DMS114 treated with DMSO at 0.1 percent for 48 hours (cell line): ENCODE results near the gene PLAAT2.
"Not testable (repeated sequence)": the region's sequence is repeated elsewhere in the genome, so short reads cannot be mapped to it uniquely, and the experiment has no call there.

ENCODE experiments used
- DNase-seq: peaks from one replicate; lab custom pipeline; 2025; ENCODE audit not compliant: unreplicated experiment; lab: John Stamatoyannopoulos, UW

PLAAT2 gene

DNA sequence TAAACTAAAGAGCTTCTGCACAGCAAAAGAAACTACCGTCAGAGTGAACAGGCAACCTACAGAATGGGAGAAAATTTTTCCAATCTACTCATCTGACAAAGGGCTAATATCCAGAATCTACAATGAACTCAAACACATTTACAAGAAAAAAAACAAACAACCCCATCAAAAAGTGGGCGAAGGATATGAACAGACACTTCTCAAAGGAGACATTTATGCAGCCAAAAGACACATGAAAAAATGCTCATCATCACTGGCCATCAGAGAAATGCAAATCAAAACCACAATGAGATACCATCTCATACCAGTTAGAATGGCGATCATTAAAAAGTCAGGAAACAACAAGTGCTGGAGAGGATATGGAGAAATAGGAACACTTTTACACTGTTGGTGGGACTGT lies 15.7 kb upstream of the PLAAT2 start:
- DNase-seq = not testable (repeated sequence)

DNA sequence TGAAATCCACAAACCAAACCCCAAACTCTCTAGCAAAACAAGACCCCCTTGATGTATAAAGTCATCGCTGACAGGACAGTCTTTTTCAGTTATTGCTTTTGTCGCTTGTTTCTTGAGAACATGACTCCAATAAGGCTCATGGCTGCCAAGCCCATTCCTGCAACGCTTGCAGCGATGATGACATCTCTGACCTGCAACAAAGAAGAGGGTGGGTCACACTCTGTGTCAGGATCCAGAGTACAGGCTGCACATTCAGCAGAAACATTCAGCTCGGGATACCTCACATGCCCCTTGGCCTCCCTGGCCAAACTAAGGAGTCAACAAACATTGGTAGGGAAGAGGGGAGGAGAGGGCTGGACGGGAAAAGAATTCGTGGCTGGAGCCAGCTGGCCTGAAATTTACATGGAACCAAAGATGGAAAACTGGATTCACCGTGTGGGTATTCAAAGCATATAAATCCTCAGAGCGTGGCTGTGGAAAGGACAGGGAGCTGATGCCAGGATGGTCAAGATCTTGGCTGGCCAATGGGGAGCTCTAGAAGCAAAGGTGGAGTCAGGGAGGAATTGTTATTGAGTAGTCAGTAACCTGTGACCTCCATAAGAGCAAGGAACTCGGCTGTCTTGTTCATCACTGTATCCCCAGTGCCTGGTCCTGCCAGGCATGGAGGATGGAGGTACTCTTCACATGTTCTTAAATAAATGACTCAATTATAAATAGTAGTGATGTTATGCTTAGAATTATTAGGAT lies 11.8 kb upstream of the PLAAT2 start:
- no peak for DNase-seq

DNA sequence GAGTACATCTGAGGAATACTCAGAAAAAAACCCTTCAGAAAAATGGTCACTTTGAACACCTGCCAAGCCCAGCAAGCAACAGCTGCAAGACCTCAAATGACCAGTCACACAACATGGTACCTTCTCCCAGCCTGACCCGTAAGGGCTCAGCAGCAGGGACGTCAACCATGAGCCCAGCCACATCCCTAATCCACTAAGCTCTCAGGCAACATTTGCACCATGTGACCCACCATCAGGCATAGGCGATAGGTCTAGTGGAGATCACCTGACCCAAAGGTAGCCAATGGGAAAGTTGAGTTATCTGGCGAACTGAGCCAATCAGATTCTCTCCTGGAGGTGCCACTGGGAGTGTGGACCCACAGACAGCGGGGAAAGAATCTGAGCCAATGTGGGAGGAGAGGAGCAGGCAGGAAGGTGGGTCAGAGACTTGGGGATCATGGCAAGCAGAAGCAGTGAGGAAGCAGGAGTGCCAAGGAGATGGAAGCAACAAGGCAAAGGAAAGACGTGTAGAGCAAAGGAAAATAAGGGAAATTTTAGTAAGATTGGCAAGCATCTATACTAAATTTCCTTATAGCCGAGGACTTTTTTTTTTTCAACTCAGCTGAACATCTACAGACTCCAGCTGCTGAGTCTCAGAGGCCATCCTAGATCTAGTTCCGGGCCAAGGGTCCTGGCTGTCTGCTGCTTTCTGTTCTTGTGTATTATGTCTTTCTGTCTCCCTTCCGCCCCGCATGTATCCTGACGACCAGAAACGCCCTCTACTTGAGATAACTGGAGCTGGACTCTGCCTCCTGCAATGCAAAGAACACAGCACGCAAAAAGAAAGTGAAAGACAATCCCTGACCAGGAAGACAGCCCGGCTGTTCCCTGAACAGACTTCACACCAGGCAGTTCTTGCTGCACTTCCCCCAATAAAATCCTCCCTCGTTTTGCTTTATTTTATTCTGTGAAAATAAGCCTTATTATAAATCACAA lies 11.0 kb upstream of the PLAAT2 start:
- no peak for DNase-seq

DNA sequence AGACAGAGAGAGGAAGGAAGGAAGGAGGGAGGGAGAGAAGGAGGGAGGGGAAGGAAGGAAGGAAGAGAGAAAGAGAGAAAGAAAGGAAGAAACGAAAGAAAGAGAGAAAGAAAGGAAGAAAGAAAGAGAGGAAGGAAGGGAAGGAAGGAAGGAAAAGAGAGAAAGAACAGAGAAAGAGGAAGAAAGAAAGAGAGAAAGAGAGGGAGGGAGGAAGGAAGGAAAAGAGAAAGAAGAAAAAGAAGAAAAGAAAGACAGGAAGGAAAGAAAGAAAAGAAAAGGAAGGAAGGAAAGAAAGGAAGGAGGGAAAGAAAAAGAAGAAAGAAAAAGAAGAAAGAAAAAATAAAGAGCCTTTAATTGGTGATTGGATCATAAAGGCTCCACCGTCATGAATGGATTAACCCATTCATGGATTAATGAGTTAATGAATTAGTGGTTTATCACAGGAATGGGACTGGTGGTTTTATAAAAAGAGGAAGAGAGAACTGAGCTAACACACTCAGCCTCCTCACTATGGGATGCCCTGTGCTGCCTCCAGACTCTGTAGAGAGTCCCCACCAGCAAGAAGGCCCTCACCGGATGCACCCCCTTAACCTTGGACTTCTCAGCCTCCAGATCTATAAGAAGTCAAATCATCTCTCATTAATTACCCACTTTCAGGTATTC lies 9.0 kb upstream of the PLAAT2 start:
- no peak for DNase-seq

DNA sequence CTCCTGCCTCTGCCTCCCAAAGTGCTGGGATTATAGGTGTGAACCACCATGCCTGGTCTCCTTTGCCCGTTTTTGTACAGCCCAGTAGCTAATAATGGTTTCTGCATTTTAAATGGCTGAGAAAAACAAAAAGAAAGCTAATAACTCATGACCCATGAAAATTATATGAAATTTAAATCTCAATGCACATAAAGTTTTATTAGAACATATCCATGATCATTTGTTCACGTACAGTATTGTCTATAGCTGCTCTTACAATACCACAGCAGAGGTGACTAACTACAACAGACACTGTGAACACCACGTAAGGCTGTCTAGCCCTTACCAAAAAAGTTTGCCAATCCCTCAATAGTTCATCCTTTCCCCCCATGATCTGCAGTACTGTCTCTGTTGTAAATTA lies 6.4 kb upstream of the PLAAT2 start:
- DNase-seq = no peak

DNA sequence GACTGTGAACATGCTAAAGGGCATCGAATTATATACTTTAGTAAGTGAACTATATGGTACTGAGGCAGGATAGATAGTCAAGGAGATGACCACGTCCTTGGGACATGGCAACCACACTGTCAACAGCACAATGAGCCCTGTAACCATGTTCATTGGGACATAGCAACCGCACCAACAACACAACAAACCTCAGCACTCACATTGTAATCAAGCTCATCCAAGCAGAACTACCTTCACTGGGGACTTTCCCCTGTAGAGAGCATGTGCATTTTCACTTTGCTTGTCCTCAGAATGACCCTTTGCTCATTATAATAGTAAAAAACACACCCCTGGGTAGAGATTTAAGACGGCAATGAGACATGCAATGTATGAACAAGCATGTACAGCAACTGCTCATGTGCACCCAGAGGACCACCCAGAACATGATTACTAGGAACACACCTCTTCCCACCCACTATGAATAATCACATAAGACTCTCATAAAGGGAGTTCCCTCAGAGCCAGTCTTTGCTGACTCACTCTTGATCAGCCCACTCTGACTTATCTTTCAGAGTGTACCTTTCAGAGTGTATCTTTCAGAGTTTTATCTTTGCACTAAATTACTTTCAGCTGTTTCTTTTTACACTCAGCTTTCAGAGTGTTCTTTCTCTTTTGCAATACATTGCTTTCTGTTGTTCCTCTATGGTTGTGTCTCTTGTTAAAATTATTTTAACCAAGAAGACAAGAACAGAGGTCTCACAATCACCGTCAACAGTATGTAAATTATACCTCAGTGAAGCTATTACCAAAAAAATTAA lies 4.1 kb upstream of the PLAAT2 start:
- DNase-seq = no peak

DNA sequence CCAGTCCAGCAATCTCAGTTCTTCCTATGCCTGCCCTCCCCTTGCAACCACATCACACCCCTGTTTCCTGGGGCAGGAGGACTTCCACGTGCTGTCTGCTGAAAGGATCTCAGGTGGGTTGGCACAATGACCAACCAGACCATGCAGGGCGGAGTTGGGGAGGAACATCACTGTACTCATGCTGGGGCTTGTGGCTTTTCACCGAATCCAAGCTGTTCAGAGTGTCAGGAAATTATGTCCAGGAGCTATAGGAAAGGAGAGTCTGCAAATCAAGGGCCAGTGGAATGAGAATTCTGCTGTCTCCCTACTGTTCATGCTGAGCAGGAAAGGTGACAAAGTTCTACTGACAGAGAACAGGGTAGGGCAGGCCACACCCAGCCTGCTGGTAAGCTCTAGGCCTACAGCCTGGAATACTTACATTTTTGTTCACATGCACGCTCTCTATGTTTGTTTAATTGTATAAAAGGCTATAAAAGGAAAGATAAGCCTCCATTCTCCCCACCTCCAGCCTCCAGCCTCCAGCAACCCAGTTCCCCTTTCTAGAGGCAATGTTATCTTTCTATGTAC lies 1.7 kb upstream of the PLAAT2 start:
- DNase-seq = no peak

DNA sequence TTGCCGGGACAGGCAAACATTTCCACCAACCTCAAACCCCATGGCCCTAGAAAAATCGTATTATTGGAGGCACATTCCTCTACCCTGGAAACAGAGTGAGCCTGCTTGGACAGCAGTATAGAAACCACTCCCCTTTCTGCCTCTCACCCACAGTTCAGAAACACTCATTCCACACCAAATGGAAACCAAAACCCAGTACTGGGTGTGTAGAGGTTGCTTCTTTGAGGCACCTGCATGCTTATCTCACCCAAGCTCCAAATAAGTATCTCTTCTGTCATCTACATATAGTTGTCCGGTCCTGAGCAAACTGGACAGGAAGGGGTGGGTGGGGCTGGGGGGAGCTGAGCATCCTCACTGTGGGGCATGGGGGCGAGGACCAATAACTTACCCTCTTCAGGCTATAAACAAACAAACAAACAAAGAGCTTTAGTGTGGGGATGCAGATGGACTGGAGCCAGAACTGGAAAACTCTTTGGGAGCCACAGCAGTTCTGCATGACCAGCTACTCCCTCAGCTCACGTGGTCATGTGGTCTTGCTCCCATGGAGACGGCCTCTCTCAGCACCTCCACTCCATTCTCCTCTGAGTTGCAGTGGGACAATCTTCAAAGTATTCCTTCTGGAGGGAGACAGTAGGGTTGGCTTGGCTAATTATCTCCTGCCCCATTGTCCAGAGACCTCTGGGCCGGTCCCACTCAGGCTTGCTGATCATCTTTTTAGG lies 1.0 kb upstream of the PLAAT2 start:
- no peak for DNase-seq

DNA sequence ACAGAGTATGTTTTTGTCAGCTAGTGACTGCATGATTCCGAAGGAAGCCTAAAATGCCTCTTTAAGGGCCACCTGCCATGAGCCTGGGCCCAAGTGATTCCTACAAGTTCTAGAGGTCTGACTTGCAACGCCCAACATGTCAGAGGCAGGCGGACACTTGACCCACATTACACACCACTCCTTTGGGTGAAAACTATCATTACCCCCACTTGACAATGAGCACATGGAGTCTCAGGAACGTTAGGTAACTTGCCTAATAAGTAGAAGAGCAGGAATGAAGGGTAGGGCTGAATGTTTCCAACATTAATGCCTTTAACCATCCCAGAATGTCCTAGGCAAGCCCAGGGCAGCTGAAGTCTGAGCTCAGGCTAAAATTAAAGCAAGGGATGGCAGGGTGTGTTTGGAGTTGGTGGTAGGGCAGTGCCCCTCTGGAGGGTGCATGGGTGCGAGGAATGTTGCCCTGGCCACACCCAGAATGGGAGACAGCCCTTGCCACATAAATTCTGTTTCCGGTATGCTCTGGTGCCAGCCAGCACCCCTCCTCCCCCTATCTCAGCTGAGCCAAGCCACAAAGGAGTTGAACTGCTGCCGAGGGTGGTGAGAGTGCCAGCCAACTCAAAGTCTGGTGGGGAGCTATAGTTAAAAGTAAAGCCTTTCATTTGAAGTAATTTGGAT lies 2.5 kb downstream of the PLAAT2 start:
- no peak for DNase-seq

DNA sequence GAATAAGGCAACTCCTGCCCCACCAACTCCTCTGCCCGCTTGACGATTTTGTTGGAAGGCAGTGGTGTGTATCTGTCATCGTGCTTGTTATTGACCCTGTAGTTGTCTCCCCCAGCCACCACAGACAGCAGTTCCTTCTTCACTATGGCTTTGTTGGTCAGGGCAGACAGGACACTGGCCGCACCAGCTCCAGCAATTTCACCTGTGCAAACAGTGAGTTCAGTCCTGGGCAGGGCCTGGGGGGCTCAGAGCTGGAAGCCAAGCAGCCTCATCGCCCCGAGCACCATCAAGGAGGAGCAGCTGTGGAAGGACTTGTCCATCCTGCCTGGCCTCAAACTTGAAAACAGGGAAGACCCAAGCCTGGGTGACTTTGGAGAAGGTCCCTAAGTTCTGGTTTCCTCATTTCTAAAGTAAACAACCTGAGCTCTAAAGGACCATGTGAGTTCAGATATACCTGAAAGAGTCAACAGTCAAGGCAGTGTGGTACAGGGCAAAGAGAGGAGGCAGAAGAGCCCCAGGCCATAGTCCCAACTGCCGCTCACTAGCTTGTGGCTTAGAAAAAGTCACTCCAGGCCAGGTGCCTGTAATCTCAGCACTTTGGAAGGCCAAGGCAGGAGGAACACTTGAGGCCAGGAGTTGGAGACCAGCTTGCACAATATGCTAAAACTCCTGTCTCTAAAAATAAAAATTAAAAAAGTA lies 4.6 kb downstream of the PLAAT2 start:
- no peak for DNase-seq

DNA sequence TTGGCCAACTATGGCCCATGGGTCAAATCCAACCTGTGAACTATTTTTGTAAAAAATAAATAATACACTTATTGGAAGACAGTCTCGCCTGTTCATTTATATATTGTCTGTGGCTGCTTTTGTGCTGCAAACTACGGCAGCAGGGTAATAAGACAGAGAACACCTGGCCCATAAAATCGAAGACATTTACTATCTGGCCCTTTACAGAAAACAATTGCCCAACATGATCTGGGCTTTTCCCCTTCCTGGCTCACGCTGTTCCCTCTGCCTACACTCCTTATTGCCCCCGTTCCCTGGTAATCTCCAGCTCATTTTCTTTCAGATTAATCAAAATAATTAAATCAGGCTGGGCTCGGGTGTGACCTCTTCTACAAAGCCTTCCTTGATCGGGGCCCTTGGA lies 5.6 kb downstream of the PLAAT2 start:
- DNase-seq = no peak

DNA sequence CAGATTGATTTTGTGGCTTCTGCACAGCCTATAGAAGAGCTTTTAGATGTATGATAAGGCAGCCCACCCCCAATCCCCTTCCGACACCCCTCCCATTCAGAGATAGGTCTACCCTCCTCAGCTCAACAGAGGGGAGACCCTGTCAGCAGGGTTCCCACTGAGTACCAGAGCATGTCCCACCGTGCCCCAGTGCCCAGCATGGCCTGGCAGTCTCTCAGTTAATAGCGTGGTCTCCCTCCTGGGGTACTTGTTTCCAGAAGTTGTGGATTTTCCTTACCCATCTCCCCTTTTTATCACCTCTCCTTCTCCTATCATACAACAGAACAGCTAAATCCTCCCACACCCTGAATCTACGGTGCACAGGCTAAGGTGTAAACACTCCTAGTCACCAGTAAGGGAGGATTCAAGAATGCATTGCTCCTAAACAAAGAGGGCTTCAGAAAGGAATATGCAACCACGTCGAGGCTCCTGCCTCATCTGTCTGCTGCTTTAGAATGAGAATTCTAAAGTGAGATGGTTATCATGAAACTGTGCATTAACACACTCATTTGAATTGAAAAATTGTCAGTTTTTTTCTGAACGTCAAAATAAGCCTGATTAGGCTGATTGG lies 6.7 kb downstream of the PLAAT2 start:
- DNase-seq = no peak

DNA sequence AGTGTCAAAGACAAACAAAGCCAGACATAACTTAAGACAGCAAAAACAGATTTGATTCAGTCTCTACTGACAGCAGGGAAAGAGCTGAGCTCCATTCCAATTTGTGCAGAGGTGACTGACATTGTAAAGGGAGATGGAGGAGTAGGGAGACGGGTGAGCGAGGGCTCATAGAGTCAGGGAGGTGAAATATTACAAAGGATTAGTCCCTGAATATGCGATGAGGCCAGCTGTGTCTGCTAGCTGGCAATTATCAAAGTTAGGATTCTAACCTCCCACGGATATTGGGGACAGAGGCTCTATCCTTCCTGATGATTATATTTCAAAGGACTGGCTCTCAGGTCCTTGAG lies 8.3 kb downstream of the PLAAT2 start:
- DNase-seq = no peak

DNA sequence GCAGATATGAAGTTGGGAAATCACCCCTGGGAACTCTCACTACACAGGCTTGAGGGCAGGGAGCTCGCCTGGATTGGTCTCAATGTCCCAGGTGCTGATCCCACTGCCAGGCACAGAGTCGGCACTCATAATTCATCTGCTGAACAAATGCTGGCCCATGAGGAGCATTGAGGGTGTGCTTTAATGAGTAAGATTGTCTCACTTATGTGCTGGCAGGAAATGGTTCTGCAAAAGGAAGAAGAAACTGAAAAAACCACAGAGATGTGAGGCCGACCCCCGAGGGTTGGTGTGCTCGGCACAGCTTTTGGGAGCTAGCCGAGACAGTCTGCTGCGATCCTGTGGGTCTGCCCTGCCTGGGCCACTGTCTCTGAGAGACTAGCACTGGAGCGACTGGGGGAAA lies 9.4 kb downstream of the PLAAT2 start:
- DNase-seq = no peak

DNA sequence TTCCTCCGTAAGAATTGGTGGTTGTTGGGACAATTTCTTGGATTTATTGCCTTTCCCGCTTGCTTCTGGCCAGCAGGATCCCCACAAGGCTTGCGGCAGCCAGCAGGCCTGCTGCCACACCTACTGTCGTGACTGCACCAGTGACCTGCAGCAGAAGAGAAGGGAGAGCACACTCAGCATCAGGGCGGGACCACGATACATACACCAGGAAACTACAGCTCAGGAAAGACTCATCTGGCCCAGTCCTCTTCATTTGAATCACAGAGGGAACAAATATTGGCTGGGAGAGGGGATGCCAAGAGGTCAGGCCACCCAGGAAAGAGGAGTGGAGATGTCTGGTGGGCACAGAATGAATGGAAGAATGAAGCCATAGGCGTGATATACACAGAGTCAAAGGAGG lies 10.3 kb downstream of the PLAAT2 start:
- no peak for DNase-seq

DNA sequence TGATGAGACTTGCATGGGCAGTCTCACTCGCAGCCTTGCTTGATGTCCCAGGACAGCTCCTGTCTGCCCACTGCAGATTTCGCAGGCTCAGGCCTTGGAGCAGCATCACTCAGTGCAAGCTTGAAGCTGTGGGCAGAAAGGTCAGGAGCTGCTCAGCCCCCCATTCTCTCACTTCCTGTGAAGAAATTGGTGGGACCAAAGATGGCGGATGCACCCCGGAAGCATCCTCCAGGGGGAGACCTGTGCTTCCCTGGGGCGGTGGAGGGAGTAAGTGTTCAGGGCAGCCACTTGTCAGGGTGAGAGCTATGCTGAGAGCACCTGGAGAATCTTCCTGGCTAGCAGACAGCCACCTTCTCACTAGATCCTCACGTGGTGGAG lies 11.3 kb downstream of the PLAAT2 start:
- DNase-seq = no peak

DNA sequence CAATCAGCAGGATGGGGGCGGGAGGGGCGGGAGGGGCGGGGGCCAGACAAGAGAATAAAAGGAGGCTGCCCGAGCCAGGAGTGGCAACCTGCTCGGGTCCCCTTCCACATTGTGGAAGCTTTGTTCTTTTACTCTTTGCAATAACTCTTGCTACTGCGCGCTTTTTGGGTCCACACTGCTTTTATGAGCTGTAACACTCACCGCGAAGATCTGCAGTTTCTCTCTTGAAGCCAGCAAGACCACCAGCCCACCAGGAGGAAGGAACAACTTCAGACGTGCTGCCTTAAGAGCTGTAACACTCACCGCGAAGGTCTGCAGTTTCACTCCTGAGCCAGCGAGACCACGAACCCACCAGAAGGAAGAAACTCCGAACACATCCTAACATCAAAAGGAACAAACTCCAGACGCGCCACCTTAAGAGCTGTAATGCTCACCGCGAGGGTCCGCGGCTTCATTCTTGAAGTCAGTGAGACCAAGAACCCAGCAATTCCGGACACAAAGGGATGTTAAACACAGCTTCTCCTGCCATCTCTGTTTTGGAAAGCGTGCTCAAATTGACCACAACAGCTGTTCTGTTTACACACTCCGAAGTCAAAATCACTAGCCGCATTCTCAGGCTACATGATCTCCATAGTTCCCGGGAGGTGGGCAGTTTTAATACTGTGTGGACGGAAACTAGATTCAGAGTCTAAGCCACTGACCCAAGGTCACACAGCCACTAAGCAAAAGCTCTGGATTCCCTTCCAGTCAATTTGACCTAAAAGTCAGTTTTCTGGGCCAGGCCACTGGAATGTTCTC lies 11.9 kb downstream of the PLAAT2 start:
- no peak for DNase-seq
